ENCODE data around the gene BCL2L2. TPM values are rescaled to one million over a fixed set of nuclear protein-coding genes. Genes with fewer than 3 reads are reported as not detected.

Gene BCL2L2
- total RNA-seq, 1 donor from 2014 or later: 11.8 TPM

DNA sequence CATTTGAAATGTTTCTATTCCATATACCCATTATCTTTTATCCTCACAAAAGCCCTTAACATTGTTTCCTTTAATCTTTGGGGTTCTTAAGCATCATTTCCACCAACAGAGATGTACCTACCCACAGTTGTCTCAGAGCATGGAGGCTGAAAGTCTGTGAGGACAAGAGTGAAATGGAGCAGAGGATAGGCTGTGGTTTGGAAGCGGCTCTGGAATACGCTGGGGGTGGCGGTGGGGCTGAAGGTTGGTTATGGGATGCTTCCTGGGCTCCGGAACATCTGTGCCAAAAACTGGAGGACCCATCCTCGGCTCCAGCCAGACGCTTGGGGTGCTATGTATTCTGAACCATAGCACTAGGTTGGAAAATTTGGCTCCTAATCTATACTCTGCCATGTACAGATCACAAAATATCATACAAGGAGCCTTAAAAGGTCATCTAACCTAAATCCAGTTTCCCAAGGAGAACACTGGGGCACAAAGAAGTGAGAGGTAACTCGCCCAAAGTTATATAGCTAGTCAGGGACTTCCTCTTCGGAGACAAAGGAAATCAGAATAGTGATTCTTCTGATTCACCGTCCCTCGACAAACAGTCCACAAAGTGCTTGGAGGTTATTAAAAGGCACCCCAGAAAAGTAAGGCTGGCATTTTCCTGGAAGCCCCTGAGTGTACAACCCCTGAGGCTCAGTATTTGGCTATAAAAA is 6.5 kb upstream of the BCL2L2 start:
- Mint-ChIP-seq H3K4me1 (peaks cover 27% of the 10 kb centered on the region), H3K27me3 (no peaks in the 10 kb centered on the region), H3K27ac (peak overlapping the region; percentile 90), H3K9me3 (no peaks in the 10 kb centered on the region), H3K36me3 (ENCODE audit: low read depth) (peaks cover 27% of the 10 kb centered on the region), H3K4me3 (peak overlapping the region; percentile 90)
- ATAC-seq (ENCODE audit: low read depth) (no peak), DNase-seq (no peak)
- TF ChIP-seq CTCF (IDR thresholded peaks at IDR 0.05): no peak
- ChIA-PET POLR2A (interaction anchor here (0.6 to 14.2 kb wide), 12 partner anchors 11 to 743 kb away, joined by 3 to 339 read pairs (median 6); partner anchors contain the start of genes ACIN1, C14orf119, HOMEZ and PABPN1), CTCF (interaction anchor here (1.4 to 3.6 kb wide), 4 partner anchors 14 to 179 kb away, joined by 5 to 38 read pairs (median 10); partner anchors contain the start of genes HOMEZ and PABPN1)
- intact Hi-C loops (cut with micrococcal nuclease): loop anchor here (1.0 to 10.0 kb wide), 11 partner anchors 35 to 1993 kb away; partner anchors contain the start of genes CHMP4A, OXA1L and RBM23

DNA sequence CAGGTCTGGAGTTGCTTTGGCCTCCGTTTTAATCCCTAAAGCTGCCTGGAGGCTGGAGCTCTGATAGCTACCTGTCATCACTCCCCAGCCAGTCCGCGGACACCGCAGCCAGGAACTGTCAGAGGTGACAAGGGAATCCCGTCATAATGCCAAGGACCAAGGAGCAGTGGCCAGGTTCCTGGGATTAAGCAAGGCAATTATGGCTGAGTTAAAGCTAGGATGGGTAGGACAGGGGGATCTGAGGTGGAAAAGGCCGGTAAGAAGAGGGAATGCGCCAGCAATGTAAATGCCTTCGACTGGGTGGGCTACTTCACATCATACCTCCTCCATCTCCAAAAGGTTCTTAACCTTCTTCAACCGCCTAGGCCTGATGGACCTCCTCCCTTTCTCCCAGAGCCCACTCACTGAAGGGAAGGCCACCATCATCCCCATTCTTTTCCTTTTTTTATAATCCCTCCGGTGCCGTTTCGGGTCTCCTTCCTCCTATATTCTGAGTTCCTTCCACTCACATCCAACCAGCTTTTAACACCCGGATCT is 5.9 kb upstream of the BCL2L2 start:
- Mint-ChIP-seq H3K9me3 (no peaks in the 10 kb centered on the region), H3K27ac (peak overlapping the region; percentile 90), H3K4me1 (peaks cover 30% of the 10 kb centered on the region), H3K27me3 (no peaks in the 10 kb centered on the region), H3K36me3 (ENCODE audit: low read depth) (peaks cover 27% of the 10 kb centered on the region), H3K4me3 (peak overlapping the region; percentile 90)
- ChIA-PET CTCF (interaction anchor here (0.8 to 3.6 kb wide), 6 partner anchors 8 to 206 kb away, joined by 3 to 38 read pairs (median 6); partner anchors contain the start of genes ACIN1, C14orf119, HOMEZ and PABPN1), POLR2A (interaction anchor here (0.6 to 14.2 kb wide), 13 partner anchors 12 to 744 kb away, joined by 3 to 339 read pairs (median 5); partner anchors contain the start of genes ACIN1, C14orf119, HAUS4 and HOMEZ)
- ATAC-seq (ENCODE audit: low read depth): no peak
- peak; percentile 22 for DNase-seq
- intact Hi-C loops (cut with micrococcal nuclease): loop anchor here (1.0 to 10.0 kb wide), 16 partner anchors 7 to 1993 kb away; partner anchors contain the start of genes ACIN1, C14orf119, CHMP4A and HOMEZ
- no peak for TF ChIP-seq CTCF (IDR thresholded peaks at IDR 0.05)

DNA sequence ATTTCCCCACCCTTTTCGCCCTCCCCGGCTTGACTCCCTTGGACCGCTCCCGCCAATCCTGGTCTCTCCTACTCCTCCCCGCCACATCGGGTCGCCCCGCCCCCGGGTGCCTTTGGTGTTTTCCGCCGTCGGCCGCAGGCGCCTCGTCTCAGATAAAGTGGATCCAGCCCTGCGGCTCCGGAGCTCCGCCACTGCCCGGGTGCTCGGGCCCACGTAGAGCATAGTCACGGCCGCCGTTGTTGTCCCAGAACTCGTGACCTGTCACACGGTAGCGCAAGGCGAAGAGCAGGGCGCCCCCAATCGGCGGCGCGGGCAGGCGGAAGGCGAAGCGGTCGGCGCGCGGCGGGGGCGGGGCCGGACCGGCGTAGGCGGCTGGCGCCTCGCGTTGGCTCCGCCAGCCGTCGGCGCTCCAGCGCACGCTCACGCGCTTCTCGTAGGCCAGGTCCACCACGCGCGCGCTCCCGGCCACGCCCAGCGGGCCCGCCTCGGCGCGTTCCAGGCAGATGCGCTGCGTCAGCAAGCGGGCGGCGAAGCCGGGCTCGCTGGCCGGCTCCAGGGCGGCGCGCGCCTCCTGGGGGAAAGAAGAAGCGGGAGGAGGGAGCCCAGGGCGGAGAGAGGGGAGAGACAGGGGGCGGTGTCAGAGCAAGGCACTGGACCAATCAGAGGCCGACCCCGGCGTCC is 5.2 kb upstream of the BCL2L2 start:
- H3K27ac Mint-ChIP-seq: peak overlapping the region; percentile 90
- peaks cover 37% of the 10 kb centered on the region for H3K4me1 Mint-ChIP-seq
- no peaks in the 10 kb centered on the region for H3K27me3 Mint-ChIP-seq
- CTCF ChIA-PET: interaction anchor here (0.5 to 3.6 kb wide), 7 partner anchors 9 to 207 kb away, joined by 3 to 38 read pairs (median 3); partner anchors contain the start of genes ACIN1, C14orf119, HOMEZ and PABPN1
- H3K36me3 Mint-ChIP-seq (ENCODE audit: low read depth): peaks cover 23% of the 10 kb centered on the region
- ATAC-seq (ENCODE audit: low read depth): peak; percentile 78
- H3K4me3 Mint-ChIP-seq: peak overlapping the region; percentile 99
- DNase-seq: peak; percentile 99
- POLR2A ChIA-PET: interaction anchor here (0.6 to 14.2 kb wide), 19 partner anchors 11 to 1129 kb away, joined by 3 to 339 read pairs (median 5); partner anchors contain the start of genes ACIN1, C14orf119, CBLN3 and HAUS4
- intact Hi-C loops (cut with micrococcal nuclease): loop anchor here (1.0 to 10.0 kb wide), 16 partner anchors 8 to 1994 kb away; partner anchors contain the start of genes ACIN1, C14orf119, CHMP4A and HOMEZ
- H3K9me3 Mint-ChIP-seq: no peaks in the 10 kb centered on the region
- TF ChIP-seq CTCF (IDR thresholded peaks at IDR 0.05): no peak

- H3K27ac Mint-ChIP-seq: peak overlapping the region; percentile 86
- CTCF ChIA-PET: interaction anchor here (0.5 to 3.6 kb wide), 6 partner anchors 16 to 233 kb away, joined by 3 to 38 read pairs (median 3); partner anchors contain the start of genes ACIN1, C14orf119, HOMEZ and PABPN1
- no peaks in the 10 kb centered on the region for H3K9me3 Mint-ChIP-seq
- H3K36me3 Mint-ChIP-seq (ENCODE audit: low read depth): peaks cover 19% of the 10 kb centered on the region
- no peak for TF ChIP-seq CTCF (IDR thresholded peaks at IDR 0.05)
- intact Hi-C loops (cut with micrococcal nuclease): loop anchor here (1.0 to 10.0 kb wide), 17 partner anchors 9 to 1995 kb away; partner anchors contain the start of genes ACIN1, C14orf119, CHMP4A and HOMEZ
- DNase-seq: no peak
- H3K4me3 Mint-ChIP-seq: peak overlapping the region; percentile 99
- POLR2A ChIA-PET: interaction anchor here (0.6 to 14.2 kb wide), 14 partner anchors 9 to 1128 kb away, joined by 3 to 339 read pairs (median 6); partner anchors contain the start of genes ACIN1, C14orf119, CBLN3 and HOMEZ
- H3K4me1 Mint-ChIP-seq: peaks cover 39% of the 10 kb centered on the region
- ATAC-seq (ENCODE audit: low read depth): peak; percentile 8
- no peaks in the 10 kb centered on the region for H3K27me3 Mint-ChIP-seq
Measured at GRCh38 chr14:23301969-23302289, 4.7 kb upstream of the BCL2L2 start.
